Panc1 (cell line): Measurements from ENCODE around the gene DNAH9. TPM values are rescaled to one million over a fixed set of nuclear protein-coding genes. Genes with fewer than 3 reads are reported as not detected.

Experiments used
- ATAC-seq: fragments of 200-7000 bp; cut with Tn5 transposase; 2 replicates; pipeline ENCODE4 v1.9.1; 2020; ENCODE audit warnings: mild to moderate bottlenecking, moderate library complexity
- BruUV-seq: library from RNA; stranded (reverse); fragments of 400-500 nt; replicated peaks from 2 replicates; lab custom pipeline; 2021; lab: Mats Ljungman, UMichigan
- CTCF ChIA-PET: fragments of 300-600 bp; sonication (Branson Sonifier 250); formaldehyde crosslinking; loops from one replicate; lab custom pipeline; 2022; ENCODE audit warnings: antibody characterized with exemption; lab: Charles Lee
- POLR2A ChIA-PET: fragments of 300-600 bp; sonication (Branson Sonifier 250); formaldehyde crosslinking; loops from one replicate; lab custom pipeline; 2022; ENCODE audit warnings: antibody characterized with exemption; lab: Charles Lee
- DNase-seq: peaks from one replicate; pipeline ENCODE4 v3.0.0-alpha.2; 2010; ENCODE audit warnings: low read depth, low spot score
- H3K27ac ChIP-seq: 2 replicates; pipeline ENCODE4 v1.5.1; 2011; ENCODE audit warnings: mild to moderate bottlenecking, low read length, inconsistent platforms
- H3K27me3 ChIP-seq: fragments of 200-500 bp; sonication (Bioruptor generic); 2 replicates; pipeline ENCODE4 v1.6.0; 2014; ENCODE audit warnings: low read length, inconsistent platforms; ENCODE audit not compliant: control insufficient read depth, insufficient read depth
- H3K36me3 ChIP-seq: fragments of 200-500 bp; sonication (Bioruptor generic); 2 replicates; pipeline ENCODE4 v1.5.1; 2014; ENCODE audit warnings: inconsistent platforms, mild to moderate bottlenecking, low read length, moderate library complexity; ENCODE audit not compliant: control insufficient read depth, insufficient read depth
- H3K4me1 ChIP-seq: 2 replicates; pipeline ENCODE4 v1.5.1; 2011; ENCODE audit warnings: inconsistent platforms, mild to moderate bottlenecking, low read length, moderate library complexity; ENCODE audit not compliant: control insufficient read depth, insufficient read depth
- H3K4me3 ChIP-seq, 2 experiments: 2 replicates each; pipeline ENCODE4 v1.5.1; 2011 to 2012; ENCODE audit warnings: low read depth in 2 of 2, low read length in 2 of 2, mild to moderate bottlenecking in 2 of 2, inconsistent platforms in 1 of 2, moderate library complexity in 1 of 2
- H3K9me3 ChIP-seq: fragments of 200-500 bp; sonication (Bioruptor generic); 2 replicates; pipeline ENCODE4 v1.5.1; 2014; ENCODE audit warnings: low read depth, mild to moderate bottlenecking, inconsistent platforms, low read length, moderate library complexity; ENCODE audit not compliant: control insufficient read depth, insufficient read depth
- POLR2AphosphoS5 ChIP-seq: IDR thresholded peaks from 2 replicates; pipeline ENCODE4 v1.6.1; 2012; ENCODE audit warnings: mild to moderate bottlenecking, low read depth, low read length, moderate library complexity
- SIN3A ChIP-seq: IDR thresholded peaks from 2 replicates; pipeline ENCODE4 v1.6.1; 2012; ENCODE audit warnings: low read depth, mild to moderate bottlenecking, low read length, moderate library complexity, borderline replicate concordance; ENCODE audit not compliant: insufficient read depth
- TCF7L2 ChIP-seq: IDR thresholded peaks from 2 replicates; pipeline ENCODE4 v1.6.1; 2011; ENCODE audit warnings: mild to moderate bottlenecking, low read depth, low read length, inconsistent platforms
- in situ Hi-C: cut with HindIII; loops from 2 replicates; pipeline ENCODE4 v1.10.0; 2016; ENCODE audit warnings: low sequenced_read_pairs, low pct_unique_long_range_greater_than_20kb
- intact Hi-C: fragments of 100-400 bp; cut with micrococcal nuclease; formaldehyde crosslinking; loops from one replicate; pipeline ENCODE4 v1.10.0; 2022; ENCODE audit not compliant: unreplicated experiment
- total RNA-seq: library from RNA; stranded (reverse); gene quantifications from one replicate; pipeline ENCODE4 v1.2.1, GENCODE V29; 2021; ENCODE audit not compliant: unreplicated experiment
- TF ChIP-seq, protein P1 (sequence below), 2 experiments: IDR thresholded peaks; 2 replicates each; pipeline ENCODE4 v1.6.1; 2011 to 2012; ENCODE audit warnings: low read depth in 2 of 2, control low read depth in 1 of 2, low read length in 1 of 2, mild to moderate bottlenecking in 1 of 2, moderate library complexity in 1 of 2; ENCODE audit not compliant: insufficient read depth in 1 of 2
- TF ChIP-seq, protein P2 (sequence below): fragments of 450-650 bp; IDR thresholded peaks from 2 replicates; pipeline ENCODE4 v1.5.1; 2017; ENCODE audit warnings: mild to moderate bottlenecking

Gene DNAH9
- total RNA-seq, 1 experiment from 2014 or later, result not detected

DNA sequence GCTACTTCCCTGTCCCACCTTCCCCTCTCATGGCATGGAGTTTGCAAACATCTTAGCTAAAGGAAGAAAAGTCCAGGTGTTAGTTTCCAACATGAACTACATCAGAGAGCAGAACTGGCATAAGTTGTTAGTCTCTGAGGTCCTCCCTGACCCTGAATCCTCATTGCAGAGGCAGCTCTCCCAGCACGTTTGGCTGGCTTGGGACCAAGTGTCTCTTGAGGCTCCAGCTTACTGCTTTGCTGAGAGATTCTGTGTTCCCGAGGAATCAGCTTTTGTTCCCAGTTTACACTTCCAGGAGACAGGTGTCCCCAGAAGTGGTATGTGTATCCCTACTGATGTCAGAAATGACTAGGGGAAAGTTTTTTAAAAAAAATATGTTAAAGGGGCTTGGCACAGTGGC is 14.7 kb downstream of the DNAH9 start:
- Histone ChIP-seq H3K9me3 (no peaks in the 10 kb centered on the region), H3K4me1 (no peaks in the 10 kb centered on the region), H3K36me3 (no peaks in the 10 kb centered on the region), H3K27ac (no peak overlapping the region), H3K27me3 (no peaks in the 10 kb centered on the region), H3K4me3 (no peak overlapping the region)
- no TSS peak for BruUV-seq
- ChIA-PET POLR2A (no interaction called here), CTCF (no interaction called here)
- no peak for ATAC-seq
- in situ Hi-C loops (no loop called here), intact Hi-C loops (no loop called here)
- TF ChIP-seq, protein P1, sequence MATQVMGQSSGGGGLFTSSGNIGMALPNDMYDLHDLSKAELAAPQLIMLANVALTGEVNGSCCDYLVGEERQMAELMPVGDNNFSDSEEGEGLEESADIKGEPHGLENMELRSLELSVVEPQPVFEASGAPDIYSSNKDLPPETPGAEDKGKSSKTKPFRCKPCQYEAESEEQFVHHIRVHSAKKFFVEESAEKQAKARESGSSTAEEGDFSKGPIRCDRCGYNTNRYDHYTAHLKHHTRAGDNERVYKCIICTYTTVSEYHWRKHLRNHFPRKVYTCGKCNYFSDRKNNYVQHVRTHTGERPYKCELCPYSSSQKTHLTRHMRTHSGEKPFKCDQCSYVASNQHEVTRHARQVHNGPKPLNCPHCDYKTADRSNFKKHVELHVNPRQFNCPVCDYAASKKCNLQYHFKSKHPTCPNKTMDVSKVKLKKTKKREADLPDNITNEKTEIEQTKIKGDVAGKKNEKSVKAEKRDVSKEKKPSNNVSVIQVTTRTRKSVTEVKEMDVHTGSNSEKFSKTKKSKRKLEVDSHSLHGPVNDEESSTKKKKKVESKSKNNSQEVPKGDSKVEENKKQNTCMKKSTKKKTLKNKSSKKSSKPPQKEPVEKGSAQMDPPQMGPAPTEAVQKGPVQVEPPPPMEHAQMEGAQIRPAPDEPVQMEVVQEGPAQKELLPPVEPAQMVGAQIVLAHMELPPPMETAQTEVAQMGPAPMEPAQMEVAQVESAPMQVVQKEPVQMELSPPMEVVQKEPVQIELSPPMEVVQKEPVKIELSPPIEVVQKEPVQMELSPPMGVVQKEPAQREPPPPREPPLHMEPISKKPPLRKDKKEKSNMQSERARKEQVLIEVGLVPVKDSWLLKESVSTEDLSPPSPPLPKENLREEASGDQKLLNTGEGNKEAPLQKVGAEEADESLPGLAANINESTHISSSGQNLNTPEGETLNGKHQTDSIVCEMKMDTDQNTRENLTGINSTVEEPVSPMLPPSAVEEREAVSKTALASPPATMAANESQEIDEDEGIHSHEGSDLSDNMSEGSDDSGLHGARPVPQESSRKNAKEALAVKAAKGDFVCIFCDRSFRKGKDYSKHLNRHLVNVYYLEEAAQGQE (IDR thresholded peaks at IDR 0.05; ENCODE audit: insufficient read depth in 1 of 2, low read depth in 2 of 2, low read length in 1 of 2), result no peak
- TF ChIP-seq TCF7L2 (no peak), SIN3A (no peak), POLR2AphosphoS5 (no peak)
- TF ChIP-seq, protein P2, sequence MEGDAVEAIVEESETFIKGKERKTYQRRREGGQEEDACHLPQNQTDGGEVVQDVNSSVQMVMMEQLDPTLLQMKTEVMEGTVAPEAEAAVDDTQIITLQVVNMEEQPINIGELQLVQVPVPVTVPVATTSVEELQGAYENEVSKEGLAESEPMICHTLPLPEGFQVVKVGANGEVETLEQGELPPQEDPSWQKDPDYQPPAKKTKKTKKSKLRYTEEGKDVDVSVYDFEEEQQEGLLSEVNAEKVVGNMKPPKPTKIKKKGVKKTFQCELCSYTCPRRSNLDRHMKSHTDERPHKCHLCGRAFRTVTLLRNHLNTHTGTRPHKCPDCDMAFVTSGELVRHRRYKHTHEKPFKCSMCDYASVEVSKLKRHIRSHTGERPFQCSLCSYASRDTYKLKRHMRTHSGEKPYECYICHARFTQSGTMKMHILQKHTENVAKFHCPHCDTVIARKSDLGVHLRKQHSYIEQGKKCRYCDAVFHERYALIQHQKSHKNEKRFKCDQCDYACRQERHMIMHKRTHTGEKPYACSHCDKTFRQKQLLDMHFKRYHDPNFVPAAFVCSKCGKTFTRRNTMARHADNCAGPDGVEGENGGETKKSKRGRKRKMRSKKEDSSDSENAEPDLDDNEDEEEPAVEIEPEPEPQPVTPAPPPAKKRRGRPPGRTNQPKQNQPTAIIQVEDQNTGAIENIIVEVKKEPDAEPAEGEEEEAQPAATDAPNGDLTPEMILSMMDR, result no peak
- no peak for DNase-seq

DNA sequence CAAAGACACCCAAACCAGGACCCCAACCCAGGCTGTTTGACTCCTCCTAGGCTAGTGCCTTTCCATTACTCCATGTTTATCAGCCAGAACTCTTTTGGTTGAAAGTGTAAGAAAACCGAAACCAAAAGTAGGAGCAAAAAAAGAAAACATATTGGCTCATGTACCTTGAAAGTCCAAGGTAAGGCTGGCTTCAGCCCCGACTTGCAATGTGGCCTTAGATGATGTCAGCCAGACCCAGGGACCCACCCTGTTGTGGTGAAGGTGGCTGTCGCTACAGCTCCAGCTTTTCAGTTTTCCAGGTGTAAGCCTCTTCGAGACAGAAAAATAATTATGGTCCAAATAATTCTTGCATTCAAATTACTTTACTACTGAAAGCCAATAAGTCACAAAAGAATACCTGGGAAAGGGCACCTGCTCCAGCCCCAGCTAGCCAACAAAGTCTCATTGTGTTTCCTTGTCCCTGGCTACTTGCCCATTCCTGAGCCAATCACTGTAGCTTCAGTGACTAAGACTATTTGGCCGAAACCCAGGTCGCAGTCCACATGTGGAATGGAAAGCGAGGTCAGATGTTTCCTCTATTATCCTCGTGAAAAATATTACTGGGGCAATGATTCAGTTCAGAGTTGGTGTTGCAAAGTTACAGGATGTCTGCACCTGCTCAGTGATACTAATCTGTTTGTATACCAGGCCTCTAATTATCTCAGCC is 20.7 kb downstream of the DNAH9 start:
- Histone ChIP-seq H3K36me3 (no peaks in the 10 kb centered on the region), H3K4me3 (peak overlapping the region in 1 of 2 experiments; percentile 6; a peak in 1 of 4 replicates), H3K27ac (no peak overlapping the region), H3K4me1 (no peaks in the 10 kb centered on the region), H3K27me3 (no peaks in the 10 kb centered on the region), H3K9me3 (no peaks in the 10 kb centered on the region)
- no peak for ATAC-seq
- no TSS peak for BruUV-seq
- in situ Hi-C loops (no loop called here), intact Hi-C loops (no loop called here)
- TF ChIP-seq TCF7L2 (no peak), POLR2AphosphoS5 (no peak), SIN3A (no peak)
- TF ChIP-seq, protein P1 (IDR thresholded peaks at IDR 0.05; ENCODE audit: insufficient read depth in 1 of 2, low read depth in 2 of 2, low read length in 1 of 2), result no peak
- TF ChIP-seq, protein P2, result no peak
- POLR2A ChIA-PET, result no interaction called here
- DNase-seq, result no peak
- CTCF ChIA-PET, result no interaction called here
